Ovary (tissue), 3 donors: ENCODE data around the gene USP25.

Experiments used
- EP300 ChIP-seq: sonication (generic); formaldehyde crosslinking; IDR thresholded peaks from one replicate; pipeline ENCODE4 v1.6.1; 2017; ENCODE audit warnings: antibody characterized with exemption
- POLR2A ChIP-seq: fragments of 450-650 bp; IDR thresholded peaks from one replicate; pipeline ENCODE4 v1.6.1; 2017; ENCODE audit warnings: antibody characterized with exemption, mild to moderate bottlenecking, moderate library complexity
- TF ChIP-seq, protein P1 (sequence below), 3 donors: fragments of 450-650 bp in 2 of 3; fragments of 200-600 bp in 1 of 3; IDR thresholded peaks; one replicate each; pipeline versions ENCODE4 v1.5.1 to v1.8.0; 2016 to 2022; ENCODE audit warnings: antibody characterized with exemption in 3 of 3, mild to moderate bottlenecking in 1 of 3
- donor health status: DM: no; HTN: no; CAD: no.

DNA sequence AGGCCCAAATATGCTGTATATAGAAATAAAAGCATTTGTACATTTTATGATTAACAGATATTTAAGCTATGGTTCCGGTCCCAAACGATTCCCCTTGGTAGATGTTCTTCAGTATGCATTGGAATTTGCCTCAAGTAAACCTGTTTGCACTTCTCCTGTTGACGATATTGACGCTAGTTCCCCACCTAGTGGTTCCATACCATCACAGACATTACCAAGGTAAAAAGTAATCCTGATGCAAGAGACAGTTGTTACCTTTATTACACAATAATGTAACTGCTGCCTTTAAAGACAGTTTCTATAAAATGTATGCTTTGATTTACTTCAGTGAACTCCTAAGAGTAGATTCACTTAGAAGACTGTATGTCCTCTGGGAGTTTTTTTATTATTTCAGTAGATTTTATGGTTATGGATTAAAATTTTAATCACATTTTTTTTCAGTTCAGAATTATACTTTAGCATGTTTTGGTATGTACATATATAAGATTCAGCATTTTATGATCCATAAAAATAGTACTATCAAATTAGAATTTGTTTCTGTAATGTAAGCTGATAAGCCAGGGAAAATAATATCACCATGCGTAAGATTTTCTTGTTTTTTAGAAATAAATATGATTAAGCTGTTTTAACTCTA is 96.5 kb downstream of the USP25 start:
- TF ChIP-seq EP300, result no peak
- TF ChIP-seq, protein P1, sequence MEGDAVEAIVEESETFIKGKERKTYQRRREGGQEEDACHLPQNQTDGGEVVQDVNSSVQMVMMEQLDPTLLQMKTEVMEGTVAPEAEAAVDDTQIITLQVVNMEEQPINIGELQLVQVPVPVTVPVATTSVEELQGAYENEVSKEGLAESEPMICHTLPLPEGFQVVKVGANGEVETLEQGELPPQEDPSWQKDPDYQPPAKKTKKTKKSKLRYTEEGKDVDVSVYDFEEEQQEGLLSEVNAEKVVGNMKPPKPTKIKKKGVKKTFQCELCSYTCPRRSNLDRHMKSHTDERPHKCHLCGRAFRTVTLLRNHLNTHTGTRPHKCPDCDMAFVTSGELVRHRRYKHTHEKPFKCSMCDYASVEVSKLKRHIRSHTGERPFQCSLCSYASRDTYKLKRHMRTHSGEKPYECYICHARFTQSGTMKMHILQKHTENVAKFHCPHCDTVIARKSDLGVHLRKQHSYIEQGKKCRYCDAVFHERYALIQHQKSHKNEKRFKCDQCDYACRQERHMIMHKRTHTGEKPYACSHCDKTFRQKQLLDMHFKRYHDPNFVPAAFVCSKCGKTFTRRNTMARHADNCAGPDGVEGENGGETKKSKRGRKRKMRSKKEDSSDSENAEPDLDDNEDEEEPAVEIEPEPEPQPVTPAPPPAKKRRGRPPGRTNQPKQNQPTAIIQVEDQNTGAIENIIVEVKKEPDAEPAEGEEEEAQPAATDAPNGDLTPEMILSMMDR (IDR thresholded peaks at IDR 0.05), result no peak
- TF ChIP-seq POLR2A, result no peak
